GM12878 (cell line): ENCODE measurements around the gene PKP3. TPM values are rescaled to one million over a fixed set of nuclear protein-coding genes. Genes with fewer than 3 reads are reported as not detected.
A peak's percentile ranks its signal among the peaks of the same experiment; 100 is the strongest.

Experiments
- ATAC-seq: fragments of 200-7000 bp; cut with Tn5 transposase; 3 replicates; pipeline ENCODE4 v1.9.1; 2020; ENCODE audit warnings: mild to moderate bottlenecking, moderate library complexity
- BruUV-seq: library from RNA; stranded (reverse); fragments of 400-500 nt; replicated peaks from 2 replicates; lab custom pipeline; 2021; lab: Mats Ljungman, UMichigan
- CTCF ChIA-PET: fragments of 300-600 bp; sonication (Branson Sonifier 250); formaldehyde crosslinking; extraction: SDS; loops from one replicate; lab custom pipeline; 2021; ENCODE audit warnings: inconsistent platforms; lab: Yijun Ruan, JAX
- POLR2A ChIA-PET: fragments of 350-600 bp; formaldehyde crosslinking; extraction: SDS; loops from one replicate; lab custom pipeline; 2021; ENCODE audit warnings: inconsistent platforms; lab: Charles Lee
- RAD21 ChIA-PET: fragments of 300-600 bp; sonication (Branson Sonifier 250); formaldehyde crosslinking; loops from one replicate; lab custom pipeline; 2023; ENCODE audit warnings: antibody characterized with exemption; ENCODE audit not compliant: unreplicated experiment; lab: Charles Lee
- SMC1A ChIA-PET: fragments of 300-600 bp; sonication (Branson Sonifier 250); formaldehyde crosslinking; loops from one replicate; lab custom pipeline; 2023; ENCODE audit not compliant: unreplicated experiment, uncharacterized antibody; lab: Charles Lee
- DNase-seq: peaks from one replicate; pipeline ENCODE4 v3.0.0-alpha.2; 2011; ENCODE audit warnings: low read depth, low spot score
- FAIRE-seq: peaks from 3 replicates; lab custom pipeline; 2011; peaks lifted over from hg19 to GRCh38; lab: Jason Lieb, UNC
- H2AFZ ChIP-seq: 2 replicates; pipeline ENCODE4 v1.6.0; 2011; ENCODE audit warnings: low read depth, low read length, control low read depth; ENCODE audit not compliant: control insufficient read depth
- H3K27ac ChIP-seq: 2 replicates; pipeline ENCODE4 v1.5.1; 2011; ENCODE audit warnings: control low read depth; ENCODE audit not compliant: control insufficient read depth, insufficient read depth
- H3K27me3 ChIP-seq, 2 experiments: replicated peaks in 1 of 2; 2 replicates each; pipeline versions ENCODE4 v1.6.0 to v1.6.1; 2011; ENCODE audit warnings: low read length in 1 of 2; ENCODE audit not compliant: control insufficient read depth in 2 of 2, insufficient read depth in 2 of 2
- H3K36me3 ChIP-seq, 2 experiments: 2 replicates each; pipeline ENCODE4 v1.5.1; 2011; ENCODE audit warnings: low read length in 1 of 2; ENCODE audit not compliant: control insufficient read depth in 2 of 2, insufficient read depth in 2 of 2
- H3K4me1 ChIP-seq: 2 replicates; pipeline ENCODE4 v1.6.1; 2011; ENCODE audit warnings: mild to moderate bottlenecking, low read length, moderate library complexity, mixed read lengths; ENCODE audit not compliant: control insufficient read depth, insufficient read depth
- H3K4me2 ChIP-seq: 2 replicates; pipeline ENCODE4 v1.6.0; 2011; ENCODE audit warnings: control low read depth; ENCODE audit not compliant: control insufficient read depth, insufficient read depth
- H3K4me3 ChIP-seq: fragments of 200-600 bp; sonication (generic); 2 replicates; pipeline ENCODE4 v1.5.1; 2016
- H3K79me2 ChIP-seq: 2 replicates; pipeline ENCODE4 v1.6.0; 2011; ENCODE audit warnings: low read length; ENCODE audit not compliant: control insufficient read depth, insufficient read depth
- H3K9ac ChIP-seq: 2 replicates; pipeline ENCODE4 v1.8.0; 2011; ENCODE audit warnings: low read length, control low read depth, mixed read lengths; ENCODE audit not compliant: control insufficient read depth, insufficient read depth
- H3K9me3 ChIP-seq: replicated peaks from 3 replicates; pipeline ENCODE4 v1.5.1; 2011; ENCODE audit warnings: mild to moderate bottlenecking, low read length; ENCODE audit not compliant: control insufficient read depth, insufficient read depth
- H4K20me1 ChIP-seq: 2 replicates; pipeline ENCODE4 v1.6.0; 2011; ENCODE audit not compliant: control insufficient read depth, insufficient read depth
- BHLHE40 ChIP-seq, 2 experiments: fragments of 450-650 bp in 1 of 2; IDR thresholded peaks; 2 replicates each; pipeline ENCODE4 v1.6.1; 2011 to 2017; ENCODE audit warnings: low read depth in 2 of 2, borderline replicate concordance in 1 of 2, improper control_type of control experiment in 1 of 2, low read length in 1 of 2, mild to moderate bottlenecking in 1 of 2
- MEF2B ChIP-seq: fragments of 450-650 bp; IDR thresholded peaks from 2 replicates; pipeline ENCODE4 v1.6.1; 2018; ENCODE audit warnings: mild to moderate bottlenecking, moderate library complexity; ENCODE audit not compliant: partially characterized antibody, poor library complexity, severe bottlenecking
- SPI1 ChIP-seq: IDR thresholded peaks from 2 replicates; pipeline ENCODE4 v1.6.1; 2011; ENCODE audit warnings: low read depth, mild to moderate bottlenecking, low read length, moderate library complexity, borderline replicate concordance; ENCODE audit not compliant: insufficient read depth
- WGBS: methylation state at CpG from one replicate; pipeline ENCODE4 v1.1.6; 2016; ENCODE audit warnings: low lambda C conversion rate; ENCODE audit not compliant: insufficient replicate concordance, insufficient coverage; ENCODE audit errors: missing lambda C conversion rate; 5-methylcytosine and 5-hydroxymethylcytosine counted together
- in situ Hi-C: fragments of 300-500 bp; cut with MboI; formaldehyde crosslinking; loops from 9 replicates; pipeline ENCODE4 v1.14.3; 2018; ENCODE audit warnings: mixed read lengths
- intact Hi-C: fragments of 100-400 bp; cut with micrococcal nuclease; formaldehyde crosslinking; loops from one replicate; pipeline ENCODE4 v1.14.2; 2022; ENCODE audit not compliant: unreplicated experiment
- polyA plus RNA-seq, 11 experiments: library from polyadenylated mRNA; depleted of rRNA in 4 of 11; unstranded in 6 of 11; stranded (reverse) in 5 of 11; fragments of >200 nt; fragmentation: Nextera tagmentation in 4 of 11; fragmentation: Illumina TruSeq in 1 of 11; extraction: Ambion mirVana in 4 of 11; extraction: Trizol in 1 of 11; gene quantifications; 1 replicate in 1 of 11; 2 replicates in 10 of 11; pipeline versions ENCODE4 v1.2.1 to v1.2.3, GENCODE V29; 2011 to 2016; ENCODE audit warnings: inconsistent platforms in 2 of 11, missing spikeins in 2 of 11, low read depth in 1 of 11
- total RNA-seq, 4 experiments: library from RNA; depleted of rRNA in 3 of 4; stranded (reverse); fragments of >200 nt in 3 of 4; fragmentation: Illumina TruSeq in 1 of 4; extraction: Trizol in 1 of 4; gene quantifications; 2 replicates each; pipeline versions ENCODE4 v1.2.1 to v1.2.3, GENCODE V29; 2013 to 2021
- TF ChIP-seq, protein P1 (sequence below): IDR thresholded peaks from 2 replicates; pipeline ENCODE4 v1.6.1; 2011; ENCODE audit warnings: borderline replicate concordance, low read depth, mild to moderate bottlenecking, moderate library complexity, low read length; ENCODE audit not compliant: insufficient read depth, poor library complexity, severe bottlenecking

PKP3 gene
- total and polyA plus RNA-seq, 10 of the 15 experiments (the other 5 are each of a cell fraction or from before 2014, with no cell fraction given): 0.45 to 0.90 TPM; not detected in 8

DNA sequence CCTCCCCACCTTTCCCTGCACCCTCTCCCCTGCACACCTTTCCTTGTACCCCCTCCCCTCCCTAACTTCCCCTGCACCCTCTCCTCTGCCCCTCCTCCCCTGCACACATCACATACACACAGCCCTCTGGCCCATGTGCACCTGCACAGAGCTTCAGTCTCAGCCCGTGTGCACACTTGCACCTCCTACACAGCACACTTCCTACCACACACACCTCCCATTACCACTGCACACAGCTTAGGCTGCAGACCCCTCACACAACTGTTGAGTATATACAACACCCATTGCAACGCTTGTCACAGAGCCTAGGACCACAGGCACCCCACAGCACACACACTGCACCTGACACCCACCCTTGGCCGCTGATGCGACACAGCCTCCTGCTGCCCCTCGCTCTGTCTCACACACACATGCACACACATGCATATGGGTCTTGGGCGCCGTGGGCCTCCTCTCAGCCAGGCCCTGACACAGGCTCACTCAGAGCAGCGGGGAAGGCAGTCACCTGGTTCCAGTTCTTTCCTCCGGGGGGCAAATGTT is 20.4 kb downstream of the PKP3 start:
- DNase-seq: no peak
- intact Hi-C loops (no loop called here), in situ Hi-C loops (no loop called here)
- FAIRE-seq: no peak
- Histone ChIP-seq H3K9me3 (no peaks in the 10 kb centered on the region), H3K4me3 (peak overlapping the region; percentile 22; the same call in 1 of the 2 replicates), H3K27me3 (no peaks in the 10 kb centered on the region), H3K79me2 (no peaks in the 10 kb centered on the region), H3K27ac (no peak overlapping the region), H3K9ac (no peak overlapping the region), H3K36me3 (no peaks in the 10 kb centered on the region), H4K20me1 (no peaks in the 10 kb centered on the region), H2AFZ (no peak overlapping the region; the same call in 1 of the 2 replicates), H3K4me1 (peaks cover 8% of the 10 kb centered on the region), H3K4me2 (peak overlapping the region; percentile 31)
- BruUV-seq: no TSS peak
- peak; percentile 41 for ATAC-seq
- CTCF ChIA-PET: interaction anchor here (1.3 kb wide), 1 partner anchor 34 kb away, joined by 3 read pairs; no protein-coding TSS in a partner anchor
- SMC1A ChIA-PET: no interaction called here
- POLR2A ChIA-PET: no interaction called here
- RAD21 ChIA-PET: no interaction called here
- TF ChIP-seq MEF2B: peak; percentile 17
- TF ChIP-seq BHLHE40 (IDR thresholded peaks at IDR 0.05; ENCODE audit: borderline replicate concordance in 1 of 2, low read depth in 2 of 2, low read length in 1 of 2): peak in 1 of 2 experiments; percentile 20; a peak in 1 of 4 replicates
- no peak for TF ChIP-seq SPI1
- TF ChIP-seq, protein P1, sequence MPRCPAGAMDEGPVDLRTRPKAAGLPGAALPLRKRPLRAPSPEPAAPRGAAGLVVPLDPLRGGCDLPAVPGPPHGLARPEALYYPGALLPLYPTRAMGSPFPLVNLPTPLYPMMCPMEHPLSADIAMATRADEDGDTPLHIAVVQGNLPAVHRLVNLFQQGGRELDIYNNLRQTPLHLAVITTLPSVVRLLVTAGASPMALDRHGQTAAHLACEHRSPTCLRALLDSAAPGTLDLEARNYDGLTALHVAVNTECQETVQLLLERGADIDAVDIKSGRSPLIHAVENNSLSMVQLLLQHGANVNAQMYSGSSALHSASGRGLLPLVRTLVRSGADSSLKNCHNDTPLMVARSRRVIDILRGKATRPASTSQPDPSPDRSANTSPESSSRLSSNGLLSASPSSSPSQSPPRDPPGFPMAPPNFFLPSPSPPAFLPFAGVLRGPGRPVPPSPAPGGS: peak; percentile 4
- 21% methylated on average over 9 of the region's 9 CpGs for WGBS
